HG02763 (cell line): Measurements from ENCODE around the gene CHRM4.

Experiments
- ATAC-seq: cut with Tn5 transposase; IDR thresholded peaks from one replicate; pipeline ENCODE4 v1.9.1; 2021; ENCODE audit warnings: mild to moderate bottlenecking, moderate library complexity; ENCODE audit not compliant: unreplicated experiment

The CHRM4 gene

GRCh38 chr11:46391578-46392420 is at the start of gene CHRM4:
CHRM4 (minus strand) TSS chr11:46391776; CDS start chr11:46386557, 5,219 bp downstream.
- ATAC-seq: no peak

- ATAC-seq: no peak
Observed at GRCh38 chr11:46438211-46438610, 46.6 kb upstream of the CHRM4 start.

GRCh38 chr11:46437122-46437689 is 45.6 kb upstream of the CHRM4 start:
- no peak for ATAC-seq

GRCh38 chr11:46436113-46436512 is 44.5 kb upstream of the CHRM4 start:
- no peak for ATAC-seq

- no peak for ATAC-seq
Observed at GRCh38 chr11:46435679-46436078, 44.1 kb upstream of the CHRM4 start.

GRCh38 chr11:46431211-46431610 is 39.6 kb upstream of the CHRM4 start:
- ATAC-seq: no peak

- ATAC-seq: no peak
Observed at GRCh38 chr11:46429717-46430116, 38.1 kb upstream of the CHRM4 start.

GRCh38 chr11:46427364-46427763 is 35.8 kb upstream of the CHRM4 start:
- ATAC-seq: no peak

- no peak for ATAC-seq
Observed at GRCh38 chr11:46426233-46426991, 34.8 kb upstream of the CHRM4 start.

- ATAC-seq: no peak
Observed at GRCh38 chr11:46422588-46422987, 31.0 kb upstream of the CHRM4 start.

- ATAC-seq: no peak
Observed at GRCh38 chr11:46421257-46421880, 29.8 kb upstream of the CHRM4 start.

- no peak for ATAC-seq
Observed at GRCh38 chr11:46420513-46420912, 28.9 kb upstream of the CHRM4 start.

- no peak for ATAC-seq
Observed at GRCh38 chr11:46418751-46419150, 27.2 kb upstream of the CHRM4 start.

- ATAC-seq: no peak
Observed at GRCh38 chr11:46417711-46418110, 26.1 kb upstream of the CHRM4 start.

- ATAC-seq: no peak
Observed at GRCh38 chr11:46414879-46415278, 23.3 kb upstream of the CHRM4 start.

GRCh38 chr11:46414466-46414796 is 22.9 kb upstream of the CHRM4 start:
- ATAC-seq: no peak

GRCh38 chr11:46413760-46414465 is 22.3 kb upstream of the CHRM4 start:
- no peak for ATAC-seq

- no peak for ATAC-seq
Observed at GRCh38 chr11:46410021-46410420, 18.4 kb upstream of the CHRM4 start.

- no peak for ATAC-seq
Observed at GRCh38 chr11:46408407-46408986, 16.9 kb upstream of the CHRM4 start.

GRCh38 chr11:46407635-46408034 is 16.1 kb upstream of the CHRM4 start:
- ATAC-seq: no peak
